Kidney (tissue), 14 donors: Measurements from ENCODE around the gene ZNF276. TPM values are rescaled to one million over a fixed set of nuclear protein-coding genes. Genes with fewer than 3 reads are reported as not detected.

ENCODE experiments used
- DNase-seq, 5 donors: peaks; one replicate each; pipeline ENCODE4 v3.0.0-alpha.2; 2013 to 2020
- FAIRE-seq: peaks from 2 replicates; lab custom pipeline; 2012; peaks lifted over from hg19 to GRCh38; lab: Jason Lieb, UNC
- H3K27ac ChIP-seq, 2 donors: one replicate each; pipeline ENCODE4 v1.7.0; 2013; ENCODE audit warnings: low read depth in 2 of 2, low read length in 2 of 2, inconsistent platforms in 1 of 2
- H3K27me3 ChIP-seq: one replicate; pipeline ENCODE4 v1.7.1; 2013; ENCODE audit warnings: low read length, inconsistent platforms; ENCODE audit not compliant: control insufficient read depth, insufficient read depth
- H3K36me3 ChIP-seq, 3 donors: one replicate each; pipeline versions ENCODE4 v1.7.0 to v1.7.1; 2013; ENCODE audit warnings: low read length in 3 of 3, control low read depth in 1 of 3, inconsistent platforms in 1 of 3; ENCODE audit not compliant: insufficient read depth in 3 of 3, control insufficient read depth in 2 of 3
- H3K4me1 ChIP-seq, 3 donors: one replicate each; pipeline versions ENCODE4 v1.7.0 to v1.7.1; 2013; ENCODE audit warnings: low read length in 3 of 3, inconsistent platforms in 1 of 3, low read depth in 1 of 3; ENCODE audit not compliant: control insufficient read depth in 2 of 3, insufficient read depth in 2 of 3
- H3K4me3 ChIP-seq, 3 donors: one replicate each; pipeline versions ENCODE4 v1.7.0 to v1.8.1; 2013; ENCODE audit warnings: low read length in 3 of 3, control low read depth in 1 of 3, inconsistent platforms in 1 of 3
- H3K9ac ChIP-seq, 3 donors: one replicate each; pipeline versions ENCODE4 v1.7.0 to v1.7.1; 2013; ENCODE audit warnings: low read length in 3 of 3, control low read depth in 1 of 3, inconsistent platforms in 1 of 3
- H3K9me3 ChIP-seq, 3 donors: one replicate each; pipeline versions ENCODE4 v1.7.0 to v1.7.1; 2013; ENCODE audit warnings: low read length in 3 of 3, control low read depth in 1 of 3, inconsistent platforms in 1 of 3; ENCODE audit not compliant: control insufficient read depth in 2 of 3, insufficient read depth in 1 of 3
- CTCF ChIP-seq: IDR thresholded peaks from 3 replicates; pipeline ENCODE4 v1.5.1; 2012; ENCODE audit warnings: mild to moderate bottlenecking, moderate library complexity, borderline replicate concordance; ENCODE audit not compliant: insufficient read depth; ENCODE audit errors: extremely low read depth
- intact Hi-C: fragments of 100-400 bp; cut with DNase I; formaldehyde crosslinking; loops from one replicate; pipeline ENCODE4 v1.11.1; 2022
- polyA plus RNA-seq: library from polyadenylated mRNA; stranded (reverse); fragments of 350-450 nt; fragmentation: Illumina TruSeq; extraction: RNeasy Lipid Tissue Mini Kit (QIAGEN cat#74804); gene quantifications from one replicate; pipeline ENCODE4 v1.2.3, GENCODE V29; 2014; ENCODE audit warnings: low read depth, low replicate concordance; ENCODE audit not compliant: insufficient read depth
- total RNA-seq: library from RNA; stranded (reverse); fragmentation: NEBNext Ultra II Directional; extraction: Animal tissue kit (Norgen Biotek cat#: 25700); gene quantifications from one replicate; pipeline ENCODE4 v1.2.1, GENCODE V29; 2021
- donor health status: control.
- donor health status: control.
- donor health status: control.
- donor health status: control.
- donor health status: control.
- donor health status: DM: yes; HTN: yes; CAD: no.
- donor health status: Normal renal cell carcinoma (clear cell type).

Gene ZNF276
- total and polyA plus RNA-seq, 2 donors from 2014 or later: 16.4 to 35.4 TPM

DNA sequence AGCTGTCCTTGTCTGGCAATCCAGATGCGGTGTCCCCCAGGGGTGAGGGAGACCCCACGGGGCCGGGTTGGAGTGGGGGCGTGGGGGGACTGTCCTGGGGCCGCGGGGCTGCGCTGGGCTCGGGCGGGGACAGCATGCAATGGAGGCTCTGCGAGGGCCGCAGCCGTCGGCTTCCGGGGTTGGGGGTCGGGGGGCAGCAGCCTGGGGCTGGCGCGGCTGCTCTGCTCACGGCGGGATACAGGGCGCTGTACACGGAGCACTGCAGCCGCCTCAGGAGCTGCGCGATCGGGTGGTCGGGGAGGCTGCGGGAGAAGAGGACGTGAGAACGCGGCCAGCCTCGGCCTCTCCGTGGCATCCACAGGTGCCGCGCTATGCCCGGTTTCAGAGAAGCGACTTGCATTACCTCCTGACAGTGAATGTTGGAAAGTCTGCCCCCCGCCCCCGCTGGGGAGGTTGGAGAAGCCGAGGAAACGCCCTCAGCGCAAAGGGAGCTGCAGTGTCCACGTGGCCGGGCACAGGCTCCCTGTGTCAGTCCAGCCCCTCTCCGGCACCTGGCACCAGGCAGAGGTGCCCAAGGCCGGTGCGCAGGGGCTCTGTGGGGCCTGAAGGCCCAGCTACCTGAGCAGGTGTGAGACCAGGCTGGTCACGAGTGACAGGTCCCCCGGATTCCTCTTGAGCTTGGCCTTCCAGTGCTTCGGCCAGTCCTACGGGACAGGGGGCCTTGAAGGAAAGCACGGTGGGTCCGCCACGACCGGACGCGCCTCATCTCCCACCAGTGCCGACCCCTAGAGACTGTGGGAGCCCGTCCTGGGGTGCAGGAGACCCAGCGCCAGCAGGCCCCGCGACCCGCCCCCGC lies 10.4 kb upstream of the ZNF276 start:
- Histone ChIP-seq H3K4me3 (no peak overlapping the region), H3K27ac (no peak overlapping the region), H3K9me3 (no peaks in the 10 kb centered on the region), H3K4me1 (no peaks in the 10 kb centered on the region), H3K9ac (no peak overlapping the region), H3K27me3 (no peaks in the 10 kb centered on the region), H3K36me3 (no peaks in the 10 kb centered on the region)
- intact Hi-C loops: no loop called here
- no peak for TF ChIP-seq CTCF
- FAIRE-seq (no peak), DNase-seq (peak in 4 of 5 donors; percentile 31 to 76 (median 43))

GRCh38 chr16:89711601-89712273 lies 9.6 kb upstream of the ZNF276 start:
- FAIRE-seq: no peak

GRCh38 chr16:89712274-89712781 lies 9.0 kb upstream of the ZNF276 start:
- Histone ChIP-seq H3K4me1 (no peaks in the 10 kb centered on the region), H3K36me3 (no peaks in the 10 kb centered on the region), H3K9ac (no peak overlapping the region), H3K9me3 (no peaks in the 10 kb centered on the region), H3K27ac (no peak overlapping the region), H3K4me3 (peak overlapping the region in 1 of 3 donors; percentile 6), H3K27me3 (no peaks in the 10 kb centered on the region)
- no peak for TF ChIP-seq CTCF
- DNase-seq: peak in 2 of 5 donors; percentile 40 to 63
- no peak for FAIRE-seq
- intact Hi-C loops: no loop called here

More at GRCh38 chr16:89711601-89712273, 9.6 kb upstream of the ZNF276 start:
- peak; percentile 70 to 89 (median 79) for DNase-seq
- Histone ChIP-seq H3K4me1 (no peaks in the 10 kb centered on the region), H3K9ac (no peak overlapping the region), H3K9me3 (no peaks in the 10 kb centered on the region), H3K27ac (no peak overlapping the region), H3K27me3 (no peaks in the 10 kb centered on the region), H3K36me3 (no peaks in the 10 kb centered on the region), H3K4me3 (peak overlapping the region in 1 of 3 donors; percentile 6)
- intact Hi-C loops: no loop called here
- TF ChIP-seq CTCF: no peak
